Mesothelial cell of epicardium (in vitro differentiated cells): ENCODE measurements around the gene AFF3. TPM values are rescaled to one million over a fixed set of nuclear protein-coding genes. Genes with fewer than 3 reads are reported as not detected.

Source experiments
- DNase-seq, 2 experiments: peaks; one replicate each; pipeline ENCODE4 v3.0.0; 2021; ENCODE audit warnings: low spot score in 2 of 2; ENCODE audit not compliant: unreplicated experiment in 2 of 2
- H3K27ac Mint-ChIP-seq: 2 replicates; pipeline ENCODE4 v1.8.0; 2021; ENCODE audit warnings: mixed read lengths
- H3K27me3 Mint-ChIP-seq: 2 replicates; pipeline ENCODE4 v1.8.0; 2021; ENCODE audit warnings: low read depth, mixed read lengths
- H3K36me3 Mint-ChIP-seq: 2 replicates; pipeline ENCODE4 v1.8.0; 2021; ENCODE audit warnings: mixed read lengths
- H3K4me1 Mint-ChIP-seq: 2 replicates; pipeline ENCODE4 v1.8.0; 2021; ENCODE audit warnings: mixed read lengths
- H3K4me3 Mint-ChIP-seq: 2 replicates; pipeline ENCODE4 v1.8.0; 2021; ENCODE audit warnings: mild to moderate bottlenecking, moderate library complexity, mixed read lengths
- H3K9me3 Mint-ChIP-seq: 2 replicates; pipeline ENCODE4 v1.8.0; 2021; ENCODE audit warnings: mixed read lengths
- CTCF ChIP-seq: fragments of 200-600 bp; sonication (generic); IDR thresholded peaks from one replicate; pipeline ENCODE4 v1.5.0; 2021; ENCODE audit warnings: antibody characterized with exemption; ENCODE audit not compliant: unreplicated experiment
- total RNA-seq: library from RNA; stranded (reverse); gene quantifications from 3 replicates; pipeline ENCODE4 v1.2.1, GENCODE V29; 2021

Gene AFF3
- total RNA-seq, 1 donor from 2014 or later: 14.4 TPM

DNA sequence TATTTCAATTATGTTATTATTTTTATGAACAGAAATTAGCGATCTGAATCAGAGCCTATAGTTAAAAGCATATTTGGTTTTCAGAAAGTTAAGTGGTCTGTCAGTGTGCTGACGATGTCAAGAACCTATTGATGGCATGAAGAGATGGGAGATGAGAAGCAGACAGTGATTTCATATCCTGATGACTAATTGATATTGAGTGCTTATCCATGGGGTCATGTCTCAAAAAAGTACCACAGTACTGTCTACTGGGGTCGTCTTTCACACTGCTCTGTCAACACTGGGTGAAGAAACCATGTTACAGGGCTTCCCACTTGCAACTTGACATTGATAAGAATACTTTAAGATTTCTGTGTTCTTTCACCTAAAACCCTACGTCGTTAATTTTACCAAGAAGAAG lies 297.1 kb downstream of the AFF3 start:
- no peak for TF ChIP-seq CTCF
- Mint-ChIP-seq H3K36me3 (no peaks in the 10 kb centered on the region), H3K4me3 (no peak overlapping the region), H3K27me3 (peaks cover 34% of the 10 kb centered on the region), H3K9me3 (no peaks in the 10 kb centered on the region), H3K27ac (no peak overlapping the region), H3K4me1 (peaks cover 8% of the 10 kb centered on the region)
- no peak for DNase-seq

DNA sequence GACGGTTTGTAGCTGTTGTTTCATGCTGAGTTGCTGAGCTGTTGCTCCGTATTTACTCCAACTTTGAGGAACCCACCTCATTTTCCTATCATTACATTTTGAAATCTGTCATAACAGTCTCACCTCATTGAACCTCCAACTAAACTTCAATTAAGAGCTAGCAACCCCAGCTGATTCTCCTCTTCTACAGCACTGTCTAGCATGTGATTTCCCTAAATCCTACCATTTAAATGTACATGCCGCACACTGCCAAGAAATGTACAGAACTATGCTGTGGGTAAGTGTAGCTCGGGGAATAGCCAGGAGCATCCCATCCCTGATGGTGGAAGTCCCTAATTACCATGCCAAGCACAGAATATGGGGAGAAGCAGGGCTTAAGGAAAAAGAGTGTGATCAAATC lies 299.9 kb downstream of the AFF3 start:
- Mint-ChIP-seq H3K4me1 (peaks cover 3% of the 10 kb centered on the region), H3K9me3 (no peaks in the 10 kb centered on the region), H3K36me3 (peaks cover 2% of the 10 kb centered on the region), H3K27ac (no peak overlapping the region), H3K27me3 (peaks cover 33% of the 10 kb centered on the region), H3K4me3 (no peak overlapping the region)
- no peak for DNase-seq
- no peak for TF ChIP-seq CTCF

GRCh38 chr2:99841749-99842148 lies 300.6 kb downstream of the AFF3 start:
- Mint-ChIP-seq H3K36me3 (peaks cover 2% of the 10 kb centered on the region), H3K4me3 (no peak overlapping the region), H3K27ac (no peak overlapping the region), H3K9me3 (no peaks in the 10 kb centered on the region), H3K4me1 (peaks cover 8% of the 10 kb centered on the region), H3K27me3 (peaks cover 32% of the 10 kb centered on the region)
- no peak for TF ChIP-seq CTCF
- DNase-seq: no peak

- Mint-ChIP-seq H3K36me3 (peaks cover 2% of the 10 kb centered on the region), H3K27ac (no peak overlapping the region), H3K4me1 (peaks cover 10% of the 10 kb centered on the region), H3K27me3 (peaks cover 30% of the 10 kb centered on the region), H3K4me3 (no peak overlapping the region), H3K9me3 (no peaks in the 10 kb centered on the region)
- TF ChIP-seq CTCF: no peak
- DNase-seq: no peak
Observed at GRCh38 chr2:99840831-99841230, 301.6 kb downstream of the AFF3 start.

DNA sequence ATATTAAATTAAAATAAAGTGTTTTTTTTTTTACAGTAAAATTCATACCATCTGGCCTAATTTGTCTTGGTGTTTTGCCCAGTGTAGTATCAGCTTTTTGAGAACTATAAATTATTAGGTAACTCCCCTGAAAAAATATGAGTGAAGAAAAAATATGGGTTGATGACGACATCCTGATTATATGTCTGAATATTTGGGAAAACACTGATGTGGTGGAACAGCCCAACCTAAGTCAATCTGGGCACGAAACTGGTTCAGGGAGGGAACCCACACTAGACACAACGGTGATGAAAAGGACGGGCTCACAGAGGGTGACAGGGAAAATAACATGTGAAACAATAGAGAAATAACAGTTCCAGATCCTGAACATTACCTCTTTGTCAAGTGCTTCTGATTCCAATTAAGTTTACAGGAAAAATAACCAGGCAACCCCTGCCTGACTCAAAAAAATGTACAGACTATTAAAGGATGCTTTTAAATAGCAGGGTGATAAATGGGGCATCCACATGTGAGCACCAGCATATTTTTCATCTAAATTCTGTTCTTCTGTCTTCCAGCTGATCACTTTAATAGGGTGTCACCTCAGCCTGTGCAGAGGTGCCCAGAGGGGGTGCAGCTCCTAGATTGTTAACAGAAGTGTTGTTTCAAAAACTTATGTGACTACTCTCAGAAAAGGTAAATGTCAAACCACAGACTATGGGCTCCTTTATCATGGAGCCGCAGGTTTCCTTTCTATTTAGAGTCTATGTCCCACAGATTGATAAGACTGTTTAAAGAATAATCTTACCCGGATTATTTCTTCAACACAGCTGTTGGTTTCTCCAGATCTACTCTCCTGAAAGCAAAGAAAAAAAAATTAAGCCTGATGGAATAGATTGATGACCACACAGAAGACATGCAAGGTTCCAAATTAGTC lies 305.4 kb downstream of the AFF3 start:
- Mint-ChIP-seq H3K4me1 (peaks cover 28% of the 10 kb centered on the region), H3K27me3 (peaks cover 30% of the 10 kb centered on the region), H3K27ac (peak overlapping the region; percentile 65), H3K36me3 (peaks cover 2% of the 10 kb centered on the region), H3K9me3 (no peaks in the 10 kb centered on the region), H3K4me3 (no peak overlapping the region)
- DNase-seq: no peak
- no peak for TF ChIP-seq CTCF
